ENCODE results near the gene NDE1. TPM values are rescaled to one million over a fixed set of nuclear protein-coding genes. Genes with fewer than 3 reads are reported as not detected.

NDE1 gene
- total and polyA plus RNA-seq, 2 of the 4 experiments (the other 2 are of a cell fraction) = 22.7 to 29.2 TPM

- H3K23ac ChIP-seq (ENCODE audit: low read depth, low read length) = peak overlapping the region; percentile 59
- no peaks in the 10 kb centered on the region for H3K27me3 ChIP-seq (ENCODE audit: control insufficient read depth, insufficient read depth, low read length)
- H3K4me2 ChIP-seq (ENCODE audit: low read depth, low read length) = peak overlapping the region; percentile 46; the same call in 1 of the 2 replicates
- intact Hi-C loops (cut with micrococcal nuclease) = no loop called here
- peak overlapping the region; percentile 78 for H3K27ac ChIP-seq (ENCODE audit: insufficient read depth, low read length)
- peak overlapping the region; percentile 41 for H2BK5ac ChIP-seq (ENCODE audit: low read depth, low read length, poor library complexity, severe bottlenecking)
- no peak overlapping the region for H2AK9ac ChIP-seq (replicated peaks; ENCODE audit: low read depth, low read length, poor library complexity)
- peak overlapping the region; percentile 80 for H3K4ac ChIP-seq (ENCODE audit: low read depth, low read length)
- peak overlapping the region; percentile 24; the same call in 1 of the 3 replicates for H2BK15ac ChIP-seq (ENCODE audit: low read depth, low read length)
- H3K4me1 ChIP-seq (ENCODE audit: control insufficient read depth, insufficient read depth, low read length) = peaks cover 10% of the 10 kb centered on the region
- peaks cover 4% of the 10 kb centered on the region; the same call in 1 of the 2 replicates for H4K20me1 ChIP-seq (ENCODE audit: insufficient read depth, low read length)
- H3K9me1 ChIP-seq (ENCODE audit: insufficient read depth, low read length) = peaks cover 19% of the 10 kb centered on the region
- in situ Hi-C loops (cut with MboI; ENCODE audit: low sequenced_read_pairs) = no loop called here
- H3K56ac ChIP-seq (ENCODE audit: extremely low read depth, insufficient read depth, low read length) = no peak overlapping the region
- no peak overlapping the region for H3K9ac ChIP-seq (ENCODE audit: low read depth, low read length)
- H3K14ac ChIP-seq (replicated peaks; ENCODE audit: low read depth, low read length) = peak overlapping the region; percentile 30
- CTCF ChIA-PET = interaction anchor here (0.5 to 1.1 kb wide), 2 partner anchors 35 to 88 kb away, joined by 3 read pairs; partner anchors contain the start of gene MARF1
- no peak overlapping the region for H3K4me3 ChIP-seq (ENCODE audit: insufficient read depth, low read depth, low read length)
- BruUV-seq (replicated peaks) = no TSS peak
- H3K9me3 ChIP-seq (ENCODE audit: control insufficient read depth, insufficient read depth, low read length) = no peaks in the 10 kb centered on the region
- H2AFZ ChIP-seq (replicated peaks; ENCODE audit: low read length, poor library complexity) = no peak overlapping the region
- peak overlapping the region; percentile 49 for H4K91ac ChIP-seq (ENCODE audit: insufficient read depth, low read depth, low read length)
- DNase-seq (peak; percentile 82), ATAC-seq (ENCODE audit: low read depth) (peak; percentile 69)
- H4K8ac ChIP-seq (ENCODE audit: low read depth in 2 of 2, low read length in 2 of 2) = peak overlapping the region in 1 of 2 experiments; percentile 72; a peak in 2 of 4 replicates
- H3K18ac ChIP-seq (ENCODE audit: low read depth, low read length) = peak overlapping the region; percentile 88
- H2BK20ac ChIP-seq (ENCODE audit: low read depth, low read length) = peak overlapping the region; percentile 58
- peaks cover 57% of the 10 kb centered on the region for H3K36me3 ChIP-seq (ENCODE audit: control insufficient read depth, insufficient read depth, low read length)
- H4K5ac ChIP-seq (ENCODE audit: low read depth, low read length) = peak overlapping the region; percentile 75
- WGBS, 2 experiments (ENCODE audit: extremely low coverage in 2 of 2, insufficient read length in 1 of 2) = no CpG with 5 or more reads among the region's 13 CpGs
- peak overlapping the region; percentile 95 for H2AK5ac ChIP-seq (ENCODE audit: low read depth, low read length)
- POLR2A ChIA-PET (ENCODE audit: unreplicated experiment) = no interaction called here
- dilution Hi-C loops (cut with HindIII; ENCODE audit: low sequenced_read_pairs, unreplicated experiment) = no loop called here
- peaks cover 0 to 27% of the 10 kb centered on the region in 2 experiments; a peak in 2 of 4 replicates for H3K79me1 ChIP-seq (ENCODE audit: low read depth in 1 of 2, low read length in 2 of 2)
- peak overlapping the region; percentile 27 for H2BK120ac ChIP-seq (ENCODE audit: low read depth, low read length)
- peak; percentile 7; the same call in 1 of the 2 replicates for TF ChIP-seq USF2 (IDR thresholded peaks at IDR 0.05; ENCODE audit: low read depth, low read length)
- TF ChIP-seq RCOR1 (IDR thresholded peaks at IDR 0.05; ENCODE audit: insufficient replicate concordance, low read length) = no peak
- TF ChIP-seq CEBPB (IDR thresholded peaks at IDR 0.05; ENCODE audit: low read depth, low read length) = peak; percentile 12; the same call in 1 of the 2 replicates
- no peak for TF ChIP-seq BHLHE40 (IDR thresholded peaks at IDR 0.05; ENCODE audit: low read depth, low read length)
- TF ChIP-seq POLR2A (IDR thresholded peaks at IDR 0.05; ENCODE audit: low read depth, low read length) = no peak
- TF ChIP-seq RAD21 (IDR thresholded peaks at IDR 0.05; ENCODE audit: low read length) = no peak
- TF ChIP-seq SMC3 (IDR thresholded peaks at IDR 0.05; ENCODE audit: low read depth, low read length) = no peak
- no peak for TF ChIP-seq ELK1 (IDR thresholded peaks at IDR 0.05; ENCODE audit: borderline replicate concordance, low read depth, low read length)
- no peak for TF ChIP-seq FOS (IDR thresholded peaks at IDR 0.05; ENCODE audit: low read depth, low read length)
These were observed 42.2 kb upstream of the NDE1 start for GRCh38 chr16:15607700-15608396.

Data from IMR-90 (cell line).